Choroid plexus epithelial cell (primary cell): Measurements from ENCODE around the gene FOXK2.

Experiments used
- DNase-seq: peaks from one replicate; pipeline ENCODE4 v3.0.0-alpha.2; 2010; ENCODE audit warnings: low read depth
- H3K4me3 ChIP-seq: 2 replicates; pipeline ENCODE4 v1.5.1; 2011; ENCODE audit warnings: low read depth, mild to moderate bottlenecking, control low read depth, low read length, moderate library complexity
- TF ChIP-seq, protein P1 (sequence below): conservative IDR thresholded peaks from 2 replicates; pipeline ENCODE4 v1.5.1; 2011; ENCODE audit warnings: low read depth, mild to moderate bottlenecking, control low read depth, inconsistent platforms, low read length, moderate library complexity

Gene FOXK2

DNA sequence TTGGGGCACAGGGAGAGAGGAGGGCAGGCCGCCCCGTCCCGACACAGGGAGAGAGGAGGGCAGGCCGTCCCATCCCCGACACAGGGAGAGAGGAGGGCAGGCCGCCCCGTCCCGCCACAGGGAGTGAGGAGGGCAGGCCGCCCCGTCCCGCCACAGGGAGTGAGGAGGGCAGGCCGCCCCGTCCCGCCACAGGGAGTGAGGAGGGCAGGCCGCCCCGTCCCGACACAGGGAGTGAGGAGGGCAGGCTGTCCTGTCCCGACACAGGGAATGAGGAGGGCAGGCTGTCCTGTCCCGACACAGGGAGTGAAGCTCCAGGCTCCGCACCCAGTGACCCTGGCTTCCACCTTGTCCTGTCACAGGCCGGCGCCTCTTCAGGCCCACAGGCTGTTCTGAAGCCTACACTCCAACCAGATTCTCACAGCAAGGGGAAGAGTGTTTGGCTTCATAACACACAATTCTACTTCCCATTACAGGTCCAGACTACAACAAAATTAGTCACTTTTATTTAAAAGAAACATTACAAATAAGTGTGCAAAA, 94.6 kb downstream of the FOXK2 start:
- TF ChIP-seq, protein P1, sequence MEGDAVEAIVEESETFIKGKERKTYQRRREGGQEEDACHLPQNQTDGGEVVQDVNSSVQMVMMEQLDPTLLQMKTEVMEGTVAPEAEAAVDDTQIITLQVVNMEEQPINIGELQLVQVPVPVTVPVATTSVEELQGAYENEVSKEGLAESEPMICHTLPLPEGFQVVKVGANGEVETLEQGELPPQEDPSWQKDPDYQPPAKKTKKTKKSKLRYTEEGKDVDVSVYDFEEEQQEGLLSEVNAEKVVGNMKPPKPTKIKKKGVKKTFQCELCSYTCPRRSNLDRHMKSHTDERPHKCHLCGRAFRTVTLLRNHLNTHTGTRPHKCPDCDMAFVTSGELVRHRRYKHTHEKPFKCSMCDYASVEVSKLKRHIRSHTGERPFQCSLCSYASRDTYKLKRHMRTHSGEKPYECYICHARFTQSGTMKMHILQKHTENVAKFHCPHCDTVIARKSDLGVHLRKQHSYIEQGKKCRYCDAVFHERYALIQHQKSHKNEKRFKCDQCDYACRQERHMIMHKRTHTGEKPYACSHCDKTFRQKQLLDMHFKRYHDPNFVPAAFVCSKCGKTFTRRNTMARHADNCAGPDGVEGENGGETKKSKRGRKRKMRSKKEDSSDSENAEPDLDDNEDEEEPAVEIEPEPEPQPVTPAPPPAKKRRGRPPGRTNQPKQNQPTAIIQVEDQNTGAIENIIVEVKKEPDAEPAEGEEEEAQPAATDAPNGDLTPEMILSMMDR: no peak
- no peak for DNase-seq
- H3K4me3 ChIP-seq: no peak overlapping the region

DNA sequence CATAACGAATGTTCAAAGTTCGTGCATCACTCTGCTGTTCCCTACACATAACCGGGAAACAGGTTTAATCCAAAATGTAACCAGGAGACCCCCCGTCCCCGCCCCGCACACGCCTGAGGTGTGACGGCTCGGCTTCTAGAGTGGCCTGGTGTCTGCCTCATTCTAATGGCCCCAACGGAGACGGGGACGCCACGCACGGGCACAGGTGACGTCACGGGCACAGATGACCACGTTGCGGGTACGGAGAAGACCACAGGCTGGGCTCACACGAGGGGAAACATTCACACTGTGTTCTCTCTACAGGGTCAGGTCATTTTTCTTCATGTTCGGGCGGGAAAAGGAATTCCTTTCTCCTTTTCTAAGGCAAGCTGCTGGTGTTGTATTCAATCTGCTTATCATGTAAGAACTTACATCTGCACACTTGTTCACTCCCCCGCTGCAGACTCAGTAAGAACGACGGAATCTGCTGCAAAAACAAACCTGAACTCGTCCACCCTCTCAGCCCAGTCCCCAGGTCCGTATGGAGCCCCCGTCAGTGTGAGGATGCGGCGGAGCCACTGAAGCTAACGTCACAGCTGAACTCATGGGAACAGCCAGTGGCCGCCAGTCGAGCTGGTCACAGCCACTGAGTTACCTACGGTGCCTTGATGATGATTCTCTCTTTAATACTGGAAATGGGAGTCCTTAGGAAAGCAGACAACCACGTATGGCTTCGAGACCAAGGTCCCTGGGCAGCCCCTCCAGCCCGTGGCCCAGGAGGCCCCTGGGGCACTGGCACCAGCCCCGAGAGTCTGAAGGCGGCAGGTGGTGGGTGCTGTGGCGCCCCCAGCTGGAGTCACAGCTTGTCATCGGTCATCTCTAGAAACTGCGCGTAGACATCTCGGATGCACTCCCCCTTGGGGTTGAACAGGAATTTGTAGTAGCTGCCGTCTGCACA, 95.8 kb downstream of the FOXK2 start:
- no peak for DNase-seq
- H3K4me3 ChIP-seq: no peak overlapping the region
- TF ChIP-seq, protein P1: peak; percentile 15

DNA sequence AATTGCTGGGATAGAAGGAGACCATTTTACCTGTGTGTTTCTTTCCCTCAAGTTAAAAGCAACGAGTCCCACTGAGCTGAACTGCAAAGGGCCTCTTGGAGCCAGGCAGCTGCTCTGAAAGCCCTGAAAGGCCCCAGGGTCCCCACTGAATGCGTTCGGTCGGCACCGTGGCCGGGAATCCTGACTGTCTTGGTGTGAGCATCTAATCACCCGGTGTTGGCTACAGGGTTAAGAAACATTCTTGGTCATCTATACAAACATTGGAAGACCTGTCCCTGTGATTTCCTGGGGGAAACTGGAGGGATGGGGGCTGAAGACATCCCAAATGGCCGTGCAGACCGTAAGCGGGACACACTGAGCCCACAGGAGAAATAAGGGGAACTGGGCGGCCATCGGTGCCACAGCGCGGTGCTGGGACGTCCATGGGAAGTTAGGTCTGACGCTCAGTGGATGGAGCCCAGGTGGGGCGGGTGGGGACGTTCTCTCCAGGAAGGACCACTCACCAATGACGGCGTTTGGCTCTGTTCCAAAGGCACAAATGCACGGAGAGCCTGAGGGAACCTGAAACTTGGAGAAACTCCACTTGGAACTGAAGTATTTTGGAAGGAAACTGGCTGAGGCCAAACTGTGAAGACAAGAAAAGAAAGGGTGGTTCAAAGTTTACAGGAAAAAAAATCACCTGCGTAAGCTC, 96.6 kb downstream of the FOXK2 start:
- TF ChIP-seq, protein P1: no peak
- no peak overlapping the region for H3K4me3 ChIP-seq
- no peak for DNase-seq

DNA sequence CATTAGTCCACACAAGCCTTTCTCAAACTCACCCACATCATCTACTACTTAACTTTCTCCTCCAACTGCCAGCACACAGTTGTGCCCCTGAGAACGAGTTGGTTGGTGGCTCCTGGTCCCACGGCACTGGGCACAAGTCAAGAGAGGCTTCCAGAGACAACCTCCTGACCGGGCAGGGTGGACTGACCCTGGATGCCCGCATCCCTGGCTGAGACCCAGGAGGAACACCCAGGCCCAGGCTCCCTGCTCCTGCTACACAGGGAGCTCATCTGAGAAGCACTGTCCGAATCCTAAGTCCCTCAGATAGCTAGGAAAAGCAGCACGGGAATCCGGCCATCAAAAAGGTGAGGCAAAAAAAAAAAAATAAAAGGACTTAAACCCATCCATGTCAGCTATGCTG, 99.7 kb downstream of the FOXK2 start:
- DNase-seq: no peak
- H3K4me3 ChIP-seq: no peak overlapping the region
- TF ChIP-seq, protein P1: no peak

DNA sequence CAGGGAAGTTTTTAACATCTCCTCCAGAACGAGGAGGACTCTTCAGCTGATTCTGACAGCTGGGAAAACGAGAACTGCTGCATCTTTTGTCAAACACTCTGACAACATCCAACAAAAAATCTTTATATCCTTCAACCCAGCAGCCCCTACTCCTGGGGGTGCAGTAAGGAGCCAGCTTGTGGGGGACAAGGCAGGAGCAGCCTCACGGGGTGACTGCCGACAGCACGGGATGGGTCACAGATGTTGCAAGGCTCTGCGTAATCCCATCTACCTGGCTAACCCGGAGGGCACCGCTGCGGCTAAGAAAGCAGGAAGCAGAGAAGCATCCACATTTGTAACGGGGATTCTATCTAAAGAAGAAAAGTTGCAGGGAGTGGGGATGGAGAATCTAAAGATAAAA, 100.1 kb downstream of the FOXK2 start:
- H3K4me3 ChIP-seq: no peak overlapping the region
- no peak for DNase-seq
- TF ChIP-seq, protein P1: no peak

DNA sequence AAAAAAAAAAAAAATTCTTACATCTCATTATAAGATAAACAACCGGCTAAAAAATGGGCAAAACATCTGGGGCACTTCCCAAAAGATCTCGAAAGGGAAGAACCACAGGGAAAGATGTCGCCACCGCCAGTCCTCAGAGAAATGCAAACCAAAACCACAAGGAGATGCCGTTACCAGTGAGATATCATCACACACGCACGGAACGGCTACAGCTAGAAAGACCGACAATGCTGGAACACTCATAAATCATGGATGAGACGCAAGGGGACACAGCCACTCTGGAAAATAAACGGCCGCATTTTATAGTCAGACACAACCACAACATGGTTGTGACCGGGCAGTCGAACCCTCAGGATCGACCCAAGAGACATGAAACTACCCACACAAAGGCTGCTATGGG, 104.2 kb downstream of the FOXK2 start:
- no peak for DNase-seq
- H3K4me3 ChIP-seq: no peak overlapping the region
- TF ChIP-seq, protein P1: no peak
